Measurements from ENCODE around the gene ROBO2.
"Not testable (repeated sequence)": the region's sequence is repeated elsewhere in the genome, so short reads cannot be mapped to it uniquely, and the experiment has no call there.

ROBO2 gene

DNA sequence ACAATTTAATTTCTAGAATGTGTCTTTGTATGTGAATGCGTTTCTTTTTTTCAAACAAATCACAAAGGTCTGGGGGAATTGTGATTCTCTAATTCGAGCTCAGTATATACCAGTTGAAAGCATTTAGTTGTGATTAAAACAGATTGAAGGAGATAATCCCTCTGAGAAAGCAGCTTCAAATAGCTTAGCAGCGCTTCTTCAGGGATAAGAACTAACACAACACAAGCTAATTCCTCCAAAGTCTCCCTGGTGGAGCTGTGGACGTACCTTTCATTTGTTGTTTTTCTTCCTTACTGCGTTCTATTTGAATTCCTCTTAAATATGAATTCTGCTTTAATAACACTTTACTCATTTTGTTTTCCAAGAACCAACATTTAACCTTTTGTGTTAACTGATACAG lies 286.7 kb downstream of the ROBO2 start:
- no peak for DNase-seq (ENCODE audit: low read depth in 2 of 2)

DNA sequence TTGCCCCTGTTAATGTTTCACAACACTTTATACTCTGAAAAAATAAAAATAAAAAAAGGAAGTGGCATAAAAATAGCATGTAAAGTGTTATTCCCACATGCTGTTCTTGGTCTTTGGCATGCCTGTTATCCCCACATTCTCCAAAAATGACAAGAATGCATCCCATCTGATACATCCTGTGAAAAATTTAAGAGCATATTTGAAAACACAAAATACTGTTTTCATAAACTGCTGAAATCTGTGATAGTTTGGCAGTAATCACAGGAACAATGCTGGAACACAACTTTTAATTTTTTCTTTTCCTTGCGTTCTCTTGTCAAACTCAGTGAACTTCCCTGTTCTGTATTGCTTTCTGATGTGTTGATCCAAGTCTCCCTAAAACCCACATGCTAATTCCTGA lies 288.8 kb downstream of the ROBO2 start:
- no peak for DNase-seq (ENCODE audit: low read depth in 2 of 2)

DNA sequence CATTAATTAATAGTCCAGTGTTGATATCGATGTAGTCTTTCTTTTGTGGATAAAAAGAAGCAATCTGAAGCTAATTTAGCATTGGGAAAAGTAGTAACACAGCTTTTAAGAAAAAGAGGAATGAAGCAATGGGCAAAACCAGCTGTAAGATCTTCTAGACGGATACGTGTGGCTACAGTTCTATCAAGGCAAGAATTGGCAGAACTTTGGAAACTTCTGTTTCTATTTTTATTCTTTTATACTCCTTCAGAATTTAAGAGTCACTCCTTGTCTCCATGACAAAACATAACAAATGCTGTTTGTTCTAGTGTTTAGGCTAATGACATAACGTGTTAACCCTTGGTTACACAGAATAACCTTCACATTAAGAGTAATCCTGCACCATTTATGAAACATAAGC lies 289.2 kb downstream of the ROBO2 start:
- DNase-seq (ENCODE audit: low read depth in 2 of 2) = no peak

DNA sequence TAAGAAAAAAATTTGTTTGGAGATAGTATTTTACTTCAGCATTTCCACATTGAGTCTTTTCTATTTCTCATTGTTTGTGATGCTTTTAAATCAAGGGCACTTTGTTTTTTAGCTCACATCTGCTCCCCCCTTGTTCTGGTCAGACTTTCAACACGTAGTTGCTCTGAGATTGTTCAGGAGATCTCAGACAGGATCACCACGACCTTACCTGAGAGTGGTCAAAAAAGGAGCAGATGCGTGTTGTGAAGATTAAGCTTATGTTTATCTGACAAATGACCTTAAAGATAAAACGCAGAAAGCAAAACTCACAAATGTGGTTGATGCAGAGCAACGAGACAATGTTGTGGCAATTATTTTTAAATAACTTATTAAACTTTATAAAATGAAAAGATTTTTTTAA lies 298.3 kb downstream of the ROBO2 start:
- no peak for DNase-seq (ENCODE audit: low read depth in 2 of 2)

DNA sequence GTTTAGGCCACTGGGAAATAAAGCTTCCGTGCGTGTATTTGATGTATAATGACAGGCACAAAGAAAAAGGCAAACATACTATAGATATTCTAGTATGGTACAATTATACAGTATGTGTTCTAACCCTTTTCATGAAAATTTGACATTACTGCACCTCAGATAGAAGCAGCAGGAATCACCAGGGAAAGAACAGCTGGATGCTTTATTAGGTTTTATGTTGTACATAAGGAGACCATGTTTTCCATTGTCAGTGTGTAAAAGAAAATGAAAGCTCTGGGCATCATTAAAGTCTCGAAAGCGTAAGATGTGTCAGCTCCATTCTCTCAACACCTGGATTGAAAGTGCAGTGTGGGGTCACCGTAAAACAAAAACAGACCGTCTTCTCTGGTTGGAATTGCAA lies 302.1 kb downstream of the ROBO2 start:
- DNase-seq (ENCODE audit: low read depth in 2 of 2) = no peak

DNA sequence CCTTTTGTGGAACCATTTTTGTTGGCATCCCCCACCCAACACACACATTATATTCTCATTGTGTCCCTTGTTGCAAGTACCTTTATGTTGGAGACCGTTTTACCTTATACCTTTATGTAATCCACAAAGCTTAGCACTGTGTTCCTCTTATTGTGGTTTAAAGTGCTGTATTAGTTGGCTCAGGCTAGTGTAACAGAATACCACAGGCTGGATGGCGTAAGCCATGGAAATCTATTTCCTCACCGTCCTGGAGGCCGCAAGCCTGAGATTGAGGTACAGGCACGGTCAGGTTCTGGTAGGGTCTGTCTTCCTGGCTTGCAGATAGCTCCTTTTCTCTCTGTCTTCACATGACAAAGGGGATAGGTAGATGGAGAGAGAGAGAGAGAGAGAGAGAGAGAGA lies 302.8 kb downstream of the ROBO2 start:
- no peak for DNase-seq (ENCODE audit: low read depth in 2 of 2)

DNA sequence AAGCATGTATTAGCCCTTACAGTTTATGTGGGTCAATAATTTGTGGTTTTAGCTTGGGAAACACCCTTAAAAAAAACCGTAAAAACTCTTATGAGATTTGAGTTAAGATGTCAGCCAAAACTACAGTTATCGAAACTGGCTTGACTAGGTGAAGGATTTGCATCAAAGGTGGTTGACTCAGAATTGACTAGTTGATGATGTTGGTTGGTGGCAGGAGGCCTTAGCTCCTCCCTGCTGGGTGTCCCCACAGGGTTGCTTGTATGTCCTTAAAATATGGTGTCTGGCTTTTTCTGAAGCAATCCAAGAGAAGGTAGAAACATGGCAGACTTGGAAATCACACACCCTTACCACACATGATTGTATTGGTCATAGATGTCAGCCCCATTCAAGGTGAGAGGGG lies 305.1 kb downstream of the ROBO2 start:
- no peak for DNase-seq (ENCODE audit: low read depth in 2 of 2)

DNA sequence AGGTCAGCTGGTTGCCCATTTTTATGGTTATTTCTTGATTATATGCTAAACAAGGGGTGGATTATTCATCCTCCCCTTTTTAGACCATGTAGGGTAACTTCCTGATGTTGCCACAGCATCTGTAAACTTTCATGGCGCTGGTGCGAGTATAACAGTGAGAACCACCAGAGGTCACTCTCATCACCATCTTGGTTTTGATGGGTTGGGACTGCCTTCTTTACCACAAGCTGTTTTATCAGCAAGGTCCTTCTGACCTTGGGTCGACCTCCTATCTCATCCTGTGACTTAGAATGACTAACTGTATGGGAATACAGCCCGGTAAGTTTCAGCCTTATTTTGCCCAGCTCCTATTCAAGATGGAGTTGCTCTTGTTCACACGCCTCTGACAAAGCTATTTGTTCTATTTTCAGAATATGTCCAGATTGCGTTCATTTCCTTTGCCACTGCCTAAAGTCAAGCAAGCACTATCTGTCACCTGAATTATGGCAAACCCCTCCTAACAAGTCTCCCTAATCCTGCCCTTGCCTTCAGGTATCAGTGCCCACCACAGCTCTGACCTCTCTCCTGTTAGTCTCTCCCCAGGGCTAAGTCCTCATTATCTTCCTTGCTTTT lies 308.5 kb downstream of the ROBO2 start:
- DNase-seq (ENCODE audit: low read depth in 2 of 2) = no peak

DNA sequence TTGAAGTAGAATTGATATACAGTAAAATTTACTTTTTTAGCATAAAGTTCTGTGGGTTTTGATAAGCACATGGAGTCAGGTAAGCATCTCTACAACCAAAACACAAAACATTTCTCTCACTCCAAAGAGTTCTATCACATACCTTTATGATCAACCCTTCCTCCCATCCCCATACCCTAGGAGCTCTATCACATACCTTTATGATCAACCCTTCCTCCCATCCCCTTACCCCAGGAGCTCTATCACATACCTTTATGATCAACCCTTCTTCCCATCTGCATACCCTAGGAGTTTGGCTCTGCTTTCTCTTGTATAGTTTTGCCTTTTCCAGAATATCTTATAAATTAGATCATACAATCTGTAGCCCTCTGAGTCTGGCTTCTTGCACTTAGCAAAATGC lies 315.1 kb downstream of the ROBO2 start:
- DNase-seq (ENCODE audit: low read depth in 2 of 2) = no peak

DNA sequence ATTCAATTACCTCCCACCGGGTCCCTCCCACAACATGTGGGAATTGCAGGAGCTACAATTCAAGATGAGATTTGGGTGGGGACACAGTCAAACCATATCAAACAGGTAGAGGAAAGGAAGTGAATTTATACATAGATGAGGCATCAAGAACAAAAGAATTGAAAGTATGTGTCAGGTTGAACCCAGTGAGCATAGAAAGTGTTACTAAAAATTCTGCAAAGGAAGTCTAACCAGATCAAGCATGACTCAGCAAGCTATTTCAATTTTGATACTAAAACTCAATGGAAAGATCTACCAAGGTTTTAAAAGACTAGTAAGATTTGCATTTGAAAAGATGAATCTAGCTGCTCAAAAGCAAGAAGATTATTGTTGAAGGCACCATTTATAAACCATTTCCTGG lies 323.0 kb downstream of the ROBO2 start:
- no peak for DNase-seq (ENCODE audit: low read depth in 2 of 2)

DNA sequence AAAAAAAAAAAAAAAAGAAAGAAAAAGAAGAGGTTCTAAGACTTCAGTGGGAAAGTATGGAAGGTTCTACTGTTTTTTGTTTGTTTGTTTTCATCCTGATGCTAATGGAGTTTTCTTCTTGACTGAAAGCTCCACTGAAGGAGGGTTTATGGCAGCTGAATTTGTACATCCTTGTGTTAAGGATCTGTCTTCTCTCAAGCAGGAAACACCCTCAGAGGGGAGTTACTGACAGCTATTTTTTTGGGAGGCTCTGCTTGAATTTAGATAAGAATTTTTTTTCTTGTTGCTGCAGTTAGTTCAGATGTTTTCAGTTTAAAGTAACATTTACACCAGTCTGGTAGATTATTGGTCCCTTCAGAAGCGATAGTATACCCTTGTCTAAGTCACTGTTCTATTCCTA lies 325.3 kb downstream of the ROBO2 start:
- DNase-seq (ENCODE audit: low read depth in 2 of 2) = no peak

DNA sequence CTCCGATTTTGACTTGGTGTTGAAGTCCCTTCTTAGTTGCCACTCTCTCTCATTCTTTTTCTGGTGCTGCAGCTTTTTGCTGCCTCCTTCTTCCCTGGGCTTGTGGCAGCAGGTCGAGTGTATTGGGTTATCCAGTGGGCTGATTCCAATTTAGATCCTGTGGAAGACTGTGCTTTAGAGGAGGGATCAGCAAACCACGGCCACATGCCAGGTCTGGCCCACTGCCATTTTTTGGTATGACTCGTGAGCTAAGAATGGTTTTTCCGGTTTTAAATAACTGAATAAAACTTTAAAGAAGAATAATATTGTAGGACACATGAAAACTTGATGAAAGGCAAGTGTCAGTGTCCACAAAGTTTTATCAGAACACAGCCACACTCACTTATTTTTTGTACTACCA lies 330.5 kb downstream of the ROBO2 start:
- DNase-seq (ENCODE audit: low read depth in 2 of 2) = no peak

DNA sequence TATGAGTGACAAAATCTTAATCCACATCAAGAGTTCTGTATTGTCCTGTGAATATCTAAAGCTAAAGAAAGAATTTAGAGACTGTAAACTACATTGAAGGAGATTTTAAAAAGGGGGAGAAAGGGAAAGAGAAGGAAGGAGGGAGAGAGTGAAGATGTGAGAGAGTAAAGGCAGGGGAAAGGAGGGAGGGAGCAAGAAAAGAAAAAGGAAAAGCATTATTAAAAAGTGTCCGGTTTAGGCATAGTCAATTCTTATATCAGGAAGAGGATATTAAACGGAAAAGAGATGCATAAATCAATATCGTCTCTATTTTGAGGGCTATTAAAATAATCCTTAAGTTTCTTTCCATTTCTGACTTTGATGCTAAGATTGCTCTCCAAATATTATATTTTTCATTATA lies 332.1 kb downstream of the ROBO2 start:
- DNase-seq (ENCODE audit: low read depth in 2 of 2) = no peak

DNA sequence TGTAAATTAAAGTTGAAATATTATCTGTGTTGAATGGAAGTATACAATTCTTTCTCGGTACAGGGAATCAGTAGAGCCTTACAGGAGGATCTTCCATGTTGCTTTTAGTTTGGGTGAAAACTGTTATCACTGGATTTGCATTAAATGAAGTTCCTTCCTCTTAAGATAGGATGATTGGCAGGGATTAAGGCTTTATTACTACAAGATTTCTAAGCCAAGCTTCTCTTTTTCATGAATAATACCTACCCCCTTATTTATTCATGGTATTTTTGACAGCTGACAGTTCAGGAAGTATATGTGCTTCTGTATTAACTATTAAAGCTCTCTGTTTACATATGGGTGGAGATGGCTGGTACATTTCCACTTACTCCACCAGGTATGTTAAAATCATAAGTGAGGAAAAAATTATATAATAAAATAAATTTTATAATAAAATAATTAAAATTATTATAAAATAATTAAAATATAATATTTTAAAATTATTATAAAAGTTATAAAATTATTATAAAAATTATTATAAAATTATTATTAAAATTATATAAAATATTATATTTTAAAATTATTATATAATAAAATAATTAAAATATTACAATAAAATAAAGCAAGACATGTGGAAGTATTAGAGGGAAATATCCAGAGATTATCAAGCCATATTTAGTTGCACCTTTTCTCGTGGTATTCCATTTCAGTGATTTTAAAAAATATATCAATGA lies 332.9 kb downstream of the ROBO2 start:
- DNase-seq (ENCODE audit: low read depth in 2 of 2) = no peak

DNA sequence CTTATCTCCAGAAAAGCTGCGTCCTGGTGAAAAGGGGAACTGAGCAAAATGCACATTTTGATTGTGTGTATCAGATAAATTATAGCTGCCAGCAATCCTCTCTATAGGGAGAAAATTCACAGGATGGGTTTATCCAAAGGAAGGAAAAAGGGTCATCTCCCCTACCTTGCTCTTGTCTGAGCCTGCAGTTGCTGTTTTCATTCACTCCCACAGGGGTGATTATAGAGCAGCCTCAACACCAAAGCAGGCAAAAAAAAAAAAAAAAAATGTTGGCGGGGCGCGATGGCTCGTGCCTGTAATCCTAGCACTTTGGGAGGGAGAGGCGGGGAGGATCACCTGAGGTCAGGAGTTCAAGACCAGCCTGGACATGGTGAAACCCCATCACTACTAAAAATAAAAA lies 333.7 kb downstream of the ROBO2 start:
- DNase-seq (ENCODE audit: low read depth in 2 of 2) = no peak

DNA sequence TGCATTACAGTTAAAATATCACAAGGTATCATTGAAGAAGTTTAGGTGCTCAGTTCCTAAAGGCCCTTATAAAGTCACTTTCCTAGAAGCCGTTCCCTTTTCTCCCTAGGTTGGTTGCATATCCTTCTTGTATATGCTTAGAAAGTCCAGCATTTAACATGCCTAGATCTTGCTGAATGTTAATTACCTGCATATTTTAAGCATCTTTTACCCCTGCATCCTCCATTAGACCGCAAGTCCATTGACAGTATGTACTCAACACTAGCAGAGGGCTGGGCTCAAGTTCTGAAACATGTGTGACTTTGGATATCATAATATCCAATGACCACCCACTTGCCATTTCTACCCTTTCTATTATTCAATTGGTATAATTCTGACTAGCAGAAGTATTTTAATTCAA lies 336.6 kb downstream of the ROBO2 start:
- DNase-seq (ENCODE audit: low read depth in 2 of 2) = no peak

DNA sequence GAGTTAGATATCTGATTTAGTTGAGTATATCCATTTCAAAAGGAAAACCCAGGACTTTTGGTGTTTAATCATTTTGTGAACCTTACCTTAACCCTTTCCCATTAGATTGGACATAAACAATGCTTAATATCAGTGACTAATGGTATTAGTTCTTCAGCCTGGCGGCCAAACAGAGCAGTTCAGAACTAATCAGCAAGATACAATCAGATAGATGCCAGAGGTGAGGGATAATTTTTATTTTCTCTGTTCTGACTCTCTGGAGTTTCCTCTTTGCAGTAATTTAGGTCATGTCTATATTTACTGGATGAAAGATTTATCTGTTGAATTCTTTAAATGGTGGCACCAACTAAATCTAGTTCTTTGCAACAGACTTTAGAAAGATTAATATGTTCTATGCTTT lies 337.8 kb downstream of the ROBO2 start:
- DNase-seq (ENCODE audit: low read depth in 2 of 2) = no peak

DNA sequence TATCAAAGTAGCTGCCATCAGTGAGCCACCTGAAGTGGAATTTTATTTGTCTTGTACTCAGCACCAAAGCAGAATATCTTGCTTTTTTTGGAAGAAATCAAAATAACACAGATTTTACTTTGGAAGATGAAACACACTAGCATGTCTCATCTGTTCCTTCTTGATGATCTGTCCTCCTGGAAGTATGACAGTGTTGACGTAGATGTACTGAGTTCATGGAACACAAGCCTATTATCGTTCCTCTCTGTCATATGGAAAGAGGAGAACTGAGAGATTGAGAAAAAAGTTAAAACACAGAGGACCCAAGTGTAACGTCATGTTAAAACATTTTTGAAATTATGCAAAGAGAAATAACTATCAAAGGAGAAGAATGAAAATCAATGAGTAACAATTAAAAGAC lies 340.2 kb downstream of the ROBO2 start:
- no peak for DNase-seq (ENCODE audit: low read depth in 2 of 2)

DNA sequence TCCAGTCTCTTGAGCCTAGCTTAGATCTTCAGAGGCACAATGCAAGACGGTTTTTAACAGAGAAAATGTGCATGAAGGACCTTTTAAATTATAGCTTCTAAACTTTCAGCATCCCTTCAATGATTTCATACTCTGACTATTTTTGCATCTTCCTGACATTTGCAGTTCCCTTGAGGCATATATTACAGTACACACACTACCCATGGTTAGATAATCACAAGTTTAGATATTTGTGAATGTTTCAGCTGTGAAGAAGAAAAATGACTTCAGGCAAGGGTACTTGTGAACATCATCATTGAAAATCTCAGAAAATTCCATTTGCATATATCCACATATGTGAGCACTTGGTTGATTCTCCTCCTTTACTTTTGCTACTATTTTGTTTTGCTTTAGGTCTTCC lies 341.5 kb downstream of the ROBO2 start:
- DNase-seq (ENCODE audit: low read depth in 2 of 2) = no peak

DNA sequence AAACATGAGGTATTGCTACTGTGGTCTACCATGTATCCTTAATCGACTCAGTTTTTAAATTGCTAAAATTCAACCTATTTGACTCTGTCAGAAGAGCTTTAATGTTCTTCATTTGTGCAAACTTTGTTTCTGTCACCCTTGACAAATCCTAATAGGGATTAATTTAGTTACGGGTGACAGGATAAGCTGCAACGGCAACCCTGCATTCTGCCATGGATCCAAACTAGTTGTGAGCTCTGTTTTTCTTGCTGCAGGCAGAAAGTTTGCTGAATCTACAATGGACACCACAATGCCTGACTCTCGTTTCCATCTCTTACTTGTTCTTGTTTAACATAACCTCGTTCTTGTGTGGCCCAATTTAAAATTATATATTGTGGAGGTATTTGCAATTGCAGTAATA lies 352.3 kb downstream of the ROBO2 start:
- no peak for DNase-seq (ENCODE audit: low read depth in 2 of 2)

DNA sequence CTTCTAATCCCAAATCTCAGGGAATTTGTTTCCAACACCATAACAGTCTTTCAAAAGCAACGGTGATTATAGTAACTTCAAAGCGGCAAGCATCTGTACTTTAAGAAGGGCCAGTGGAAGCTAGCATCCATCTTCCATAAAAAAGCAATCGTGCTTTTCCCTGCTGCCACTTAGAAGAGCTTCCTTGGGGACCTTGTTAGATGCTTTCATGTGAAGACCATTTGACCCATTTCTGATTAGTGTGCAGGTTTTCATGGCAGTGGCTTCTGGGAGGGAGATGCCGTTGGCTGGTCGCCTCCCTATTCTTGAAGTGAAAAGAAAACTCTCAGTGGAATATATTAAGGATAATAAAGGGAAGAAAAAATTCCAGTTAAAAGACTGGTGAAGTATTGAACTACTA lies 354.1 kb downstream of the ROBO2 start:
- DNase-seq (ENCODE audit: low read depth in 2 of 2) = no peak

DNA sequence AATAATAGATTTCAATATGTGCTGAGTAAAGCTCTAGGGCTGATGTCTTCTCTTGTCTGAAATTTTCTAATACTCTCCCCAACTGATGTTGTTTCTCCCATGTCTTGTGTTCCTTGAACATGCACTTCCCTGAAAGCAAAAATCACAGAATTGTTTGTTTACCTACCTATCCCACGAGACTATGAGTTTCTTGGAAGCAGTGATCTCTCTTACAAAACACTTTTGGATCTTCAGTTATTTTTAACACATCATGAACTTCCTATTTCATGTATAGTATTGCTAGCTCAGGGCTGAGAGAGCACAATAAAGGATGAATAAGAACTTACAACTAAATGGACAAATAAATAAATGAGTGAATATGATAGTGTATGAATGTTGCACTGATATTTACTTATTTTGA lies 365.0 kb downstream of the ROBO2 start:
- no peak for DNase-seq (ENCODE audit: low read depth in 2 of 2)

DNA sequence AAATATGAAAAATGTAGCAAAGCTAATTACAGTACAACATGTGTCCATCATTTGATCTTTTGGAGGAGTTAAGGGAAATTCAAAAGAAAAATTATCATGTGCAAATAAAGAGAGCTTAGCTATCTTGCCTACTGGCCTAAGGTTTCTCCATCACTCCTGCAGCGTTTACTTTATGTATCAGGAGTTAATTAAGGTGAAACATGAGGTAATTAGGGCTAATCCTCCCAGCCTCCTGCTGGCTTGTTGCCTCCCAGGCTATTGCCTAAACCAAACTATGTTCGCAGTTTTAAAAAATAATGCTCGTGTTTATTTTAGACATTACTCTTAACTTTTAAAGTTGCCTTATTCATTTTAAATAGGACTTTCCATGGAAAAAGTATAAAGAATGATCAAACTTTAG lies 367.5 kb downstream of the ROBO2 start:
- DNase-seq (ENCODE audit: low read depth in 2 of 2) = no peak

DNA sequence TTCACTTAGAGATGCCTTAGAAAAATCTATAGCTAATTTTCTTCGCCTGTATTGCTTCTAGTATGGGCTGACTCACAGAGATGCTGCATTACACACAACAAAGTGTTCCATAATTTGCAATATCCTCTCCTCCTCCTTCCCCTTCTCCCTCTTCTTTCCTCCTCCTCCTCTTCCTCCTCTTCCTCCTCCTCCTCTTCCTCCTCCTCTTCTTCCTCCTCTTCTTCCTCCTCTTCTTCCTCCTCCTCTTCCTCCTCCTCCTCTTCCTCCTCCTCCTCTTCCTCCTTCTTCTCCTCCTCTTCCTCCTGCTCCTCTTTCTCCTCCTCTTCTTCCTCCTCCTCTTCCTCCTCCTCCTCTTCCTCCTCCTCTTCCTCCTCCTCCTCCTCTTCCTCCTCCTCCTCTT lies 370.4 kb downstream of the ROBO2 start:
- DNase-seq (ENCODE audit: low read depth in 2 of 2) = not testable (repeated sequence)
